Hematopoietic multipotent progenitor cell treated with erythropoietin and hydrocortisone succinate and interleukin-3 and kit ligand, for 17 days (in vitro differentiated cells): ENCODE results near the gene THRB.

Experiments used
- DNase-seq: peaks from one replicate; pipeline ENCODE4 v3.0.0-alpha.2; 2015; ENCODE audit warnings: low spot score

THRB gene

GRCh38 chr3:24270204-24270691 lies 224.4 kb downstream of the THRB start:
- no peak for DNase-seq

GRCh38 chr3:24264748-24265158 lies 229.9 kb downstream of the THRB start:
- DNase-seq = peak; percentile 62

- no peak for DNase-seq
Measured at GRCh38 chr3:24264011-24264410, 230.6 kb downstream of the THRB start.

GRCh38 chr3:24263069-24263668 lies 231.5 kb downstream of the THRB start:
- DNase-seq = peak; percentile 59

GRCh38 chr3:24261521-24261920 lies 233.1 kb downstream of the THRB start:
- DNase-seq = no peak

GRCh38 chr3:24259901-24260512 lies 234.6 kb downstream of the THRB start:
- DNase-seq = peak; percentile 64

- DNase-seq = peak; percentile 17
Measured at GRCh38 chr3:24258727-24259600, 235.7 kb downstream of the THRB start.

GRCh38 chr3:24258260-24258659 lies 236.4 kb downstream of the THRB start:
- no peak for DNase-seq

GRCh38 chr3:24255414-24255813 lies 239.2 kb downstream of the THRB start:
- DNase-seq = no peak

GRCh38 chr3:24254649-24255048 lies 240.0 kb downstream of the THRB start:
- no peak for DNase-seq

- DNase-seq = no peak
Measured at GRCh38 chr3:24253336-24253735, 241.3 kb downstream of the THRB start.

GRCh38 chr3:24249523-24249922 lies 245.1 kb downstream of the THRB start:
- no peak for DNase-seq

- no peak for DNase-seq
Measured at GRCh38 chr3:24245056-24245455, 249.6 kb downstream of the THRB start.

GRCh38 chr3:24244491-24244890 lies 250.2 kb downstream of the THRB start:
- no peak for DNase-seq

- DNase-seq = no peak
Measured at GRCh38 chr3:24242012-24242698, 252.5 kb downstream of the THRB start.

GRCh38 chr3:24240306-24240705 lies 254.3 kb downstream of the THRB start:
- no peak for DNase-seq

GRCh38 chr3:24237971-24238706 lies 256.5 kb downstream of the THRB start:
- peak; percentile 89 for DNase-seq

GRCh38 chr3:24235121-24235520 lies 259.5 kb downstream of the THRB start:
- no peak for DNase-seq

- no peak for DNase-seq
Measured at GRCh38 chr3:24232784-24233183, 261.9 kb downstream of the THRB start.

GRCh38 chr3:24229468-24230221 lies 265.0 kb downstream of the THRB start:
- no peak for DNase-seq

GRCh38 chr3:24227635-24228034 lies 267.0 kb downstream of the THRB start:
- no peak for DNase-seq
